Heart left ventricle (tissue), 13 donors: ENCODE measurements around the gene GTF2F2.

Experiments
- CTCF ChIP-seq, 12 donors: fragments of 200-600 bp; sonication (generic) in 4 of 12; IDR thresholded peaks; one replicate each; pipeline versions ENCODE4 v1.5.0 to v1.8.0; 2018 to 2022; ENCODE audit warnings: antibody characterized with exemption in 12 of 12, mild to moderate bottlenecking in 5 of 12
- POLR2A ChIP-seq, 2 donors: fragments of 450-650 bp; IDR thresholded peaks; one replicate each; pipeline ENCODE4 v1.6.1; 2017; ENCODE audit warnings: antibody characterized with exemption in 2 of 2, mild to moderate bottlenecking in 2 of 2, moderate library complexity in 2 of 2
- donor health status: ischemic (EF 13 %, LVEDD 7.1; RV severe dilation, severe dysfunction).
- donor health status: DM: no; HTN: yes; CAD: no.
- donor health status: DM: no; HTN: no; CAD: no.
- donor health status: ischemic (EF 25% LVEDD 6.9; RV normal size, moderate dysfunction).
- donor health status: ischemic (EF 25% LVEDD 5.7; RV mildly dilated, moderate dysfunction).
- donor health status: ischemic (EF 35%, LVEDD 5.7; RV mildly dilated, moderate dysfunction).
- donor health status: nonischemic (EF 11% LVEDD 7.7; RV severe dilation, severe dysfunction).
- donor health status: DM: yes; HTN: yes; CAD: no.
- donor health status: PGD.
- donor health status: ischemic (EF 29% LVEDD 5.4; RV normal size, mild dysfunction).
- donor health status: nonischemic (EF 23%, LVEDD 6.1; RV moderate dilation, normal function).

- TF ChIP-seq CTCF (IDR thresholded peaks at IDR 0.05) (no peak), POLR2A (IDR thresholded peaks at IDR 0.05) (no peak)
These were observed 137.5 kb downstream of the GTF2F2 start for GRCh38 chr13:45257638-45258333.
